Mucosa of descending colon (tissue), 3 donors: ENCODE measurements around the gene SLC26A1. TPM values are rescaled to one million over a fixed set of nuclear protein-coding genes. Genes with fewer than 3 reads are reported as not detected.

ENCODE experiments used
- ATAC-seq: fragments of 200-7000 bp; cut with Tn5 transposase; one replicate; pipeline ENCODE4 v1.9.1; 2020; ENCODE audit warnings: mild to moderate bottlenecking, moderate library complexity
- DNase-seq, 3 donors: peaks; one replicate each; pipeline ENCODE4 v3.0.0-alpha.2; 2020
- H3K36me3 ChIP-seq: fragments of 200-600 bp; one replicate; pipeline ENCODE4 v1.8.0; 2021; ENCODE audit warnings: low read depth, mild to moderate bottlenecking
- H3K4me1 ChIP-seq: fragments of 200-600 bp; one replicate; pipeline ENCODE4 v1.8.0; 2021; ENCODE audit warnings: low read depth, mild to moderate bottlenecking
- H3K4me3 ChIP-seq: fragments of 200-600 bp; one replicate; pipeline ENCODE4 v1.8.0; 2021; ENCODE audit warnings: mild to moderate bottlenecking
- H3K9me3 ChIP-seq: fragments of 200-600 bp; one replicate; pipeline ENCODE4 v1.8.0; 2021; ENCODE audit warnings: mild to moderate bottlenecking
- CTCF ChIP-seq: fragments of 200-600 bp; IDR thresholded peaks from one replicate; pipeline ENCODE4 v1.8.0; 2022; ENCODE audit warnings: antibody characterized with exemption, mild to moderate bottlenecking
- intact Hi-C, 2 donors: fragments of 100-400 bp; cut with DNase I in 1 of 2; cut with micrococcal nuclease in 1 of 2; formaldehyde crosslinking; loops; one replicate each; pipeline versions ENCODE4 v1.11.0 to v1.11.1; 2022; cut with DNase I, micrococcal nuclease
- total RNA-seq, 3 donors: library from RNA; stranded (reverse); fragmentation: NEBNext Ultra II Directional in 2 of 3; extraction: Animal tissue kit (Norgen Biotek cat#: 25700) in 2 of 3; gene quantifications; one replicate each; pipeline versions ENCODE4 v1.2.1 to v1.2.4, GENCODE V29; 2021 to 2023
- donor health status: DM: no; HTN: no; CAD: no; lungs with moderate emphysema.
- donor health status: DM: no; HTN: no; CAD: no.
- donor health status: DM: no; HTN: yes; CAD: no.

SLC26A1 gene
- total RNA-seq, 3 donors from 2014 or later = 0.85 to 2.8 (median 1.9) TPM

GRCh38 chr4:958314-958665 is 34.9 kb downstream of the SLC26A1 start:
- Histone ChIP-seq H3K36me3 (no peaks in the 10 kb centered on the region), H3K4me3 (no peak overlapping the region), H3K4me1 (peaks cover 6% of the 10 kb centered on the region), H3K9me3 (no peaks in the 10 kb centered on the region)
- intact Hi-C loops = no loop called here
- peak in 2 of 3 donors; percentile 28 to 45 for DNase-seq
- TF ChIP-seq CTCF = no peak
- ATAC-seq = no peak

- intact Hi-C loops = no loop called here
- DNase-seq (peak in 2 of 3 donors; percentile 29 to 46), ATAC-seq (no peak)
- no peak for TF ChIP-seq CTCF
- Histone ChIP-seq H3K4me3 (no peak overlapping the region), H3K4me1 (peaks cover 2% of the 10 kb centered on the region), H3K9me3 (no peaks in the 10 kb centered on the region), H3K36me3 (no peaks in the 10 kb centered on the region)
These were observed 35.5 kb downstream of the SLC26A1 start for GRCh38 chr4:957581-958313.

GRCh38 chr4:957231-957580 is 36.0 kb downstream of the SLC26A1 start:
- DNase-seq = peak in 1 of 3 donors; percentile 17
- H3K36me3 ChIP-seq = no peaks in the 10 kb centered on the region
- intact Hi-C loops = no loop called here
- no peak for ATAC-seq
- no peaks in the 10 kb centered on the region for H3K9me3 ChIP-seq
- peaks cover 2% of the 10 kb centered on the region for H3K4me1 ChIP-seq
- TF ChIP-seq CTCF = no peak
- no peak overlapping the region for H3K4me3 ChIP-seq

- intact Hi-C loops = no loop called here
- no peaks in the 10 kb centered on the region for H3K36me3 ChIP-seq
These were observed 36.5 kb downstream of the SLC26A1 start for GRCh38 chr4:956531-957230.

GRCh38 chr4:955931-956381 is 37.2 kb downstream of the SLC26A1 start:
- TF ChIP-seq CTCF = no peak
- intact Hi-C loops = no loop called here
- DNase-seq (peak in 2 of 3 donors; percentile 16 to 32), ATAC-seq (no peak)
- H3K4me3 ChIP-seq = no peak overlapping the region
- H3K9me3 ChIP-seq = no peaks in the 10 kb centered on the region
- no peaks in the 10 kb centered on the region for H3K36me3 ChIP-seq
- H3K4me1 ChIP-seq = no peaks in the 10 kb centered on the region

More at GRCh38 chr4:956531-957230, 36.5 kb downstream of the SLC26A1 start:
- no peak for ATAC-seq
- DNase-seq = peak in 2 of 3 donors; percentile 22 to 46
- no peak for TF ChIP-seq CTCF
- Histone ChIP-seq H3K9me3 (no peaks in the 10 kb centered on the region), H3K4me1 (peaks cover 2% of the 10 kb centered on the region), H3K4me3 (no peak overlapping the region)
